HepG2 (cell line): ENCODE data around the gene SHROOM1. TPM values are rescaled to one million over a fixed set of nuclear protein-coding genes. Genes with fewer than 3 reads are reported as not detected.

Experiments used
- ATAC-seq: fragments of 200-7000 bp; cut with Tn5 transposase; 3 replicates; pipeline ENCODE4 v1.9.1; 2020; ENCODE audit warnings: mild to moderate bottlenecking, moderate library complexity
- BruUV-seq: library from RNA; stranded (reverse); fragments of 400-500 nt; replicated peaks from 2 replicates; lab custom pipeline; 2021; lab: Mats Ljungman, UMichigan
- CTCF ChIA-PET: fragments of 300-600 bp; formaldehyde crosslinking; extraction: SDS; loops from one replicate; lab custom pipeline; 2021; ENCODE audit warnings: low total read pairs, inconsistent platforms, low intra/inter-chr PET ratio; lab: Yijun Ruan, JAX
- POLR2A ChIA-PET: fragments of 350-600 bp; sonication (Branson Sonifier 250); formaldehyde crosslinking; loops from one replicate; lab custom pipeline; 2020; ENCODE audit warnings: antibody characterized with exemption, inconsistent platforms; lab: Yijun Ruan, JAX
- DNase-seq: peaks from one replicate; pipeline ENCODE4 v3.0.0-alpha.2; 2015; ENCODE audit warnings: low spot score
- FAIRE-seq: peaks from 3 replicates; lab custom pipeline; 2011; peaks lifted over from hg19 to GRCh38; lab: Jason Lieb, UNC
- H2AFZ ChIP-seq: one replicate; pipeline ENCODE4 v1.6.1; 2011; ENCODE audit warnings: low read length, inconsistent platforms
- H3K27ac ChIP-seq: fragments of 300-600 bp; 3 replicates; pipeline ENCODE4 v1.8.0; 2011; ENCODE audit warnings: mixed run types, mild to moderate bottlenecking, mixed read lengths, low read length, inconsistent platforms; ENCODE audit not compliant: insufficient read depth; ENCODE audit errors: extremely low read length
- H3K27me3 ChIP-seq, 2 experiments: fragments of 200-600 bp in 1 of 2; 2 replicates in 1 of 2; 3 replicates in 1 of 2; pipeline versions ENCODE4 v1.6.0 to v1.8.0; 2011; ENCODE audit warnings: low read length in 2 of 2, mild to moderate bottlenecking in 2 of 2, moderate library complexity in 2 of 2, inconsistent platforms in 1 of 2; ENCODE audit not compliant: insufficient read depth in 2 of 2, control insufficient read depth in 1 of 2
- H3K36me3 ChIP-seq, 2 experiments: fragments of 200-600 bp in 1 of 2; replicated peaks in 1 of 2; 2 replicates in 1 of 2; 3 replicates in 1 of 2; pipeline versions ENCODE4 v1.5.1 to v1.8.0; 2011; ENCODE audit warnings: low read length in 2 of 2, inconsistent platforms in 1 of 2; ENCODE audit not compliant: insufficient read depth in 2 of 2, control insufficient read depth in 1 of 2
- H3K4me1 ChIP-seq: 2 replicates; pipeline ENCODE4 v1.5.1; 2012; ENCODE audit warnings: low read length, inconsistent platforms; ENCODE audit not compliant: insufficient read depth
- H3K4me2 ChIP-seq: 2 replicates; pipeline ENCODE4 v1.6.0; 2011; ENCODE audit warnings: low read depth, low read length, inconsistent platforms
- H3K4me3 ChIP-seq, 3 experiments: fragments of 200-600 bp in 1 of 3; sonication (generic), shearing (Covaris generic) in 1 of 3; replicated peaks in 1 of 3; 2 replicates each; pipeline ENCODE4 v1.5.1; 2011 to 2016; ENCODE audit warnings: low read length in 3 of 3, inconsistent platforms in 2 of 3, low read depth in 2 of 3, mild to moderate bottlenecking in 2 of 3, control low read depth in 1 of 3, mixed read lengths in 1 of 3; ENCODE audit not compliant: insufficient read depth in 1 of 3
- H3K79me2 ChIP-seq: one replicate; pipeline ENCODE4 v1.6.1; 2011; ENCODE audit warnings: low read length, inconsistent platforms; ENCODE audit not compliant: insufficient read depth
- H3K9ac ChIP-seq: 2 replicates; pipeline ENCODE4 v1.6.0; 2011; ENCODE audit warnings: mild to moderate bottlenecking, low read depth, low read length, inconsistent platforms; ENCODE audit not compliant: insufficient read depth
- H3K9me3 ChIP-seq: 2 replicates; pipeline ENCODE4 v1.5.1; 2012; ENCODE audit warnings: mild to moderate bottlenecking, low read length
- H4K20me1 ChIP-seq: 2 replicates; pipeline ENCODE4 v1.6.0; 2011; ENCODE audit warnings: inconsistent platforms, mild to moderate bottlenecking, low read length, moderate library complexity; ENCODE audit not compliant: insufficient read depth
- CREM ChIP-seq, 2 experiments: sonication (generic) in 1 of 2; formaldehyde crosslinking in 1 of 2; IDR thresholded peaks; 2 replicates each; pipeline versions ENCODE4 v1.4.0 to v1.6.1; 2016 to 2020; ENCODE audit warnings: antibody characterized with exemption in 1 of 2, mild to moderate bottlenecking in 1 of 2, missing genetic modification reagents in 1 of 2
- GATAD1 ChIP-seq: IDR thresholded peaks from 2 replicates; pipeline ENCODE4 v1.6.1; 2016; ENCODE audit warnings: missing genetic modification reagents, missing compliant biosample characterization
- JARID2 ChIP-seq: sonication (generic); formaldehyde crosslinking; IDR thresholded peaks from 2 replicates; pipeline ENCODE4 v1.8.1; 2023; ENCODE audit warnings: missing genetic modification reagents, inconsistent platforms; ENCODE audit not compliant: insufficient replicate concordance
- MAFF ChIP-seq: IDR thresholded peaks from 2 replicates; pipeline ENCODE4 v1.6.1; 2011; ENCODE audit warnings: low read depth, low read length, improper control_type of control experiment
- NR1H2 ChIP-seq: sonication (generic); formaldehyde crosslinking; IDR thresholded peaks from 2 replicates; pipeline ENCODE4 v1.8.1; 2022; ENCODE audit warnings: low read depth, missing genetic modification reagents, borderline replicate concordance
- RFX1 ChIP-seq: fragments of 450-650 bp; IDR thresholded peaks from 2 replicates; pipeline ENCODE4 v1.6.1; 2017
- SMAD1 ChIP-seq: sonication (generic); formaldehyde crosslinking; IDR thresholded peaks from 2 replicates; pipeline ENCODE4 v1.4.0; 2020; ENCODE audit warnings: missing genetic modification reagents, low read depth, mild to moderate bottlenecking, borderline replicate concordance
- SP2 ChIP-seq: sonication (generic); formaldehyde crosslinking; IDR thresholded peaks from 2 replicates; pipeline ENCODE4 v1.5.1; 2020; ENCODE audit warnings: mild to moderate bottlenecking, missing genetic modification reagents
- TBP ChIP-seq: sonication (generic); formaldehyde crosslinking; IDR thresholded peaks from 2 replicates; pipeline ENCODE4 v1.5.0; 2020; ENCODE audit warnings: missing genetic modification reagents
- THAP11 ChIP-seq: IDR thresholded peaks from 2 replicates; pipeline ENCODE4 v1.6.1; 2016; ENCODE audit warnings: missing biosample characterization, missing genetic modification reagents
- ZNF598 ChIP-seq: sonication (generic); formaldehyde crosslinking; IDR thresholded peaks from 2 replicates; pipeline ENCODE4 v1.5.1; 2020; ENCODE audit warnings: mild to moderate bottlenecking, missing genetic modification reagents, borderline replicate concordance
- ZNF746 ChIP-seq: sonication (generic); formaldehyde crosslinking; IDR thresholded peaks from 2 replicates; pipeline ENCODE4 v1.8.0; 2022; ENCODE audit warnings: mild to moderate bottlenecking, missing genetic modification reagents
- WGBS: methylation state at CpG from one replicate; pipeline ENCODE4 v1.1.6; 2017; ENCODE audit warnings: low lambda C conversion rate; 5-methylcytosine and 5-hydroxymethylcytosine counted together
- in situ Hi-C: cut with HindIII; loops from 2 replicates; pipeline ENCODE4 v1.10.0; 2017; ENCODE audit warnings: low pct_unique_long_range_greater_than_20kb; ENCODE audit not compliant: extremely low pct_ligation_motif_present
- intact Hi-C: fragments of 100-400 bp; cut with micrococcal nuclease; formaldehyde crosslinking; loops from one replicate; pipeline ENCODE4 v1.10.0; 2022; ENCODE audit not compliant: unreplicated experiment
- polyA plus RNA-seq, 8 experiments: library from polyadenylated mRNA; depleted of rRNA in 3 of 8; stranded (reverse) in 7 of 8; unstranded in 1 of 8; fragments of >200 nt; fragmentation: Illumina TruSeq in 4 of 8; extraction: Trizol in 4 of 8; gene quantifications; 2 replicates each; pipeline versions ENCODE4 v1.2.1 to v1.2.3, GENCODE V29; 2011 to 2016; ENCODE audit warnings: low read depth in 4 of 8, missing spikeins in 1 of 8, mixed read lengths in 1 of 8; ENCODE audit not compliant: insufficient read depth in 1 of 8
- total RNA-seq, 5 experiments: library from RNA; depleted of rRNA; stranded (reverse); fragments of >200 nt; fragmentation: Illumina TruSeq; extraction: Trizol; gene quantifications; 2 replicates each; pipeline ENCODE4 v1.2.3, GENCODE V29; 2016; ENCODE audit warnings: low read depth in 1 of 5
- TF ChIP-seq, protein P1 (sequence below): IDR thresholded peaks from 2 replicates; pipeline ENCODE4 v1.6.1; 2016; ENCODE audit warnings: control low read depth
- TF ChIP-seq, protein P2 (sequence below): sonication (generic); formaldehyde crosslinking; IDR thresholded peaks from 2 replicates; pipeline ENCODE4 v1.8.1; 2023; ENCODE audit warnings: mild to moderate bottlenecking, inconsistent platforms, moderate library complexity, missing genetic modification reagents, borderline replicate concordance
- TF ChIP-seq, protein P3 (sequence below): sonication (generic); formaldehyde crosslinking; IDR thresholded peaks from 2 replicates; pipeline ENCODE4 v1.4.0; 2020; ENCODE audit warnings: missing genetic modification reagents, low read depth, mild to moderate bottlenecking, borderline replicate concordance

The SHROOM1 gene
- total and polyA plus RNA-seq, 2 of the 13 experiments (the other 11 are each of a cell fraction or from before 2014, with no cell fraction given) = 18.2 to 25.7 TPM

DNA sequence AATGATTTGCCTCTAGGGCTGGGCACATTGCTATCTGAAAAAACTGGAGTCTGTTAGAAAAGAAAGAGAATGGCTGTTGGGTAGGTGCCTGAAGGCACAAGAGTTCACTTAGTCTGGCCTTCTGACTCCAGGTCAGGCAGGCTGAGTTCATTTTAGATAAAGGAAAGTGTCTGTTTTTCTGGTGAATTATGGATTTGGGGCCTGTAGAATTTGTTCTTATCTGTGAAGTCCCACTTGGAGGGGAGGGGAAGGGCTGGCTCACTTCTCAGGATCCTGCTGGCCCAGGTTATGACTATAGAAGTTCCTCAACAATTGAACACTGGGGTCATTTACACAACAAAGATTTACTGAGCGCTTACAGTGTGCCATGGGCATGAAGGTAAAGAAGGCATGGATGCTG lies 41.9 kb downstream of the SHROOM1 start (continued):
- TF ChIP-seq, protein P1, sequence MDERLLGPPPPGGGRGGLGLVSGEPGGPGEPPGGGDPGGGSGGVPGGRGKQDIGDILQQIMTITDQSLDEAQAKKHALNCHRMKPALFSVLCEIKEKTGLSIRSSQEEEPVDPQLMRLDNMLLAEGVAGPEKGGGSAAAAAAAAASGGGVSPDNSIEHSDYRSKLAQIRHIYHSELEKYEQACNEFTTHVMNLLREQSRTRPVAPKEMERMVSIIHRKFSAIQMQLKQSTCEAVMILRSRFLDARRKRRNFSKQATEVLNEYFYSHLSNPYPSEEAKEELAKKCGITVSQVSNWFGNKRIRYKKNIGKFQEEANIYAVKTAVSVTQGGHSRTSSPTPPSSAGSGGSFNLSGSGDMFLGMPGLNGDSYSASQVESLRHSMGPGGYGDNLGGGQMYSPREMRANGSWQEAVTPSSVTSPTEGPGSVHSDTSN = no peak
- TF ChIP-seq THAP11 (CRISPR knock-in tag) = no peak
- no peak for TF ChIP-seq TBP (CRISPR knock-in tag)

DNA sequence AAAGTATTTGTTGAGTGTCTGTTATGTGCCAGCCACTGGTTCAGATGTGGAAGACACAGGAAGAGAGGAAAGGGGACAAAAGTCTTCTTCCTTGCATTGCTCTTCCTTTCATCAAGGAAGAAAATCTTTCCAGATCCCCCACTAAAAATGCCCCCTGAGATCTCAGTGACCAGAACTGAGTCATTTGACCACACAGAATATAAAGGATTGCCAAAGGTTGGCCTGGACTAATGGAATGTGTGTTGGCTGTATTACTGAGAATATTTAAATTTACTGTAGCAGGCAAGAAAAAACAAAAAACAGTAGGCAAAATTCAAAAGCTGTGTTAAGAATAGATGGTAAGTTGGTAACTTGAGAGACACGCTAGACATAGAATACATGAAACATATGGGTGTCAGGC lies 43.4 kb downstream of the SHROOM1 start:
- ChIA-PET POLR2A (no interaction called here), CTCF (no interaction called here)
- no peaks in the 10 kb centered on the region for H3K9me3 ChIP-seq
- peaks cover 20% of the 10 kb centered on the region; the same call in 1 of the 2 replicates for H3K4me1 ChIP-seq
- no peaks in the 10 kb centered on the region for H4K20me1 ChIP-seq
- DNase-seq (no peak), ATAC-seq (no peak), FAIRE-seq (no peak)
- no peaks in the 10 kb centered on the region for H3K27me3 ChIP-seq
- H3K4me2 ChIP-seq = no peak overlapping the region
- intact Hi-C loops = no loop called here
- BruUV-seq = no TSS peak
- no peak overlapping the region for H3K4me3 ChIP-seq
- TF ChIP-seq NR1H2 (CRISPR knock-in tag) (no peak), SP2 (CRISPR knock-in tag) (no peak), ZNF746 (no peak)
- H3K36me3 ChIP-seq = no peaks in the 10 kb centered on the region; a peak in 2 of 5 replicates
- no peaks in the 10 kb centered on the region for H3K79me2 ChIP-seq
- H2AFZ ChIP-seq = no peak overlapping the region
- in situ Hi-C loops = no loop called here
- H3K27ac ChIP-seq = no peak overlapping the region
- WGBS = 100% methylated on average over 1 of the region's 1 CpG
- H3K9ac ChIP-seq = no peak overlapping the region

DNA sequence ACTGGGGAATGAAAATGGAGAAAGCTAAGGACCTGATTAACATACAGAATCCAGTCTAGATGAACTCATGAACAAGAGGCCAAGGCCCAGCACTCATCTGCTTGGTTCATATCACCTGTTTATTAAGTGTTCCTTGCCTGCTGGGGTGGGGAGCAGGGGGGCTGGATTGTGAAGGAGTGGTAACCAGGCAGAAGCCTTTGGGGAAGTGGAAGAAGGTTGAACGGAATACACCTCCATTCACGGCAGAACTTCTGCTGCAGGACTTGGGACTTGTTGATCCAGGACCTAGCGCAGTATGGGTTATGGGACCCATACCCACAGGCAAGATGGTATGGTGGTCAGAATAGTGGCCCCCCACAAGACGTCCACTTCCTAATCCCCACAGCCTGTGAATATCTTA lies 44.6 kb downstream of the SHROOM1 start:
- BruUV-seq = no TSS peak
- FAIRE-seq = no peak
- TF ChIP-seq JARID2 (CRISPR knock-in tag) (no peak), GATAD1 (no peak), MAFF (no peak), CREM (IDR thresholded peaks at IDR 0.05) (no peak), CREM (CRISPR knock-in tag; IDR thresholded peaks at IDR 0.05) (no peak), ZNF598 (no peak), SMAD1 (CRISPR knock-in tag) (no peak), RFX1 (no peak)
- TF ChIP-seq, protein P2, sequence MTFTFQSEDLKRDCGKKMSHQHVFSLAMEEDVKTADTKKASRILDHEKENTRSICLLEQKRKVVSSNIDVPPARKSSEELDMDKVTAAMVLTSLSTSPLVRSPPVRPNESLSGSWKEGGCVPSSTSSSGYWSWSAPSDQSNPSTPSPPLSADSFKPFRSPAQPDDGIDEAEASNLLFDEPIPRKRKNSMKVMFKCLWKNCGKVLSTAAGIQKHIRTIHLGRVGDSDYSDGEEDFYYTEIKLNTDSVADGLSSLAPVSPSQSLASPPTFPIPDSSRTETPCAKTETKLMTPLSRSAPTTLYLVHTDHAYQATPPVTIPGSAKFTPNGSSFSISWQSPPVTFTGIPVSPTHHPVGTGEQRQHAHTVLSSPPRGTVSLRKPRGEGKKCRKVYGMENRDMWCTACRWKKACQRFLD (CRISPR knock-in tag) = no peak
- TF ChIP-seq, protein P3, sequence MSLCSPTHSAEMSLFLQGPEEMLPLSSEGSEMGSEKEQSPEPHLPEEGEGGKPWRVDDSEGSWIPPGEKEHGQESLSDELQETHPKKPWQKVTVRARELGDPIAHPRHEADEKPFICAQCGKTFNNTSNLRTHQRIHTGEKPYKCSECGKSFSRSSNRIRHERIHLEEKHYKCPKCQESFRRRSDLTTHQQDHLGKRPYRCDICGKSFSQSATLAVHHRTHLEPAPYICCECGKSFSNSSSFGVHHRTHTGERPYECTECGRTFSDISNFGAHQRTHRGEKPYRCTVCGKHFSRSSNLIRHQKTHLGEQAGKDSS (CRISPR knock-in tag) = no peak

More for the DNA sequence above, 44.6 kb downstream of the SHROOM1 start:
- no peaks in the 10 kb centered on the region for H3K79me2 ChIP-seq
- intact Hi-C loops (no loop called here), in situ Hi-C loops (no loop called here)
- no peak overlapping the region for H3K27ac ChIP-seq
- WGBS = 95% methylated on average over 4 of the region's 4 CpGs
- no peak for DNase-seq
- no peaks in the 10 kb centered on the region; a peak in 2 of 5 replicates for H3K36me3 ChIP-seq
- no peak for ATAC-seq
- POLR2A ChIA-PET = interaction anchor here (1.5 kb wide), 1 partner anchor 21 kb away, joined by 8 read pairs; no protein-coding TSS in a partner anchor
- no peaks in the 10 kb centered on the region for H3K9me3 ChIP-seq
- 0 out of 2 replicates have a peak, but pooled peaks cover 14% of the 10 kb centered on the region for H3K4me1 ChIP-seq
- no peak overlapping the region for H3K4me3 ChIP-seq
- H4K20me1 ChIP-seq = no peaks in the 10 kb centered on the region
- H3K4me2 ChIP-seq = no peak overlapping the region
- CTCF ChIA-PET = no interaction called here
- no peak overlapping the region for H3K9ac ChIP-seq
- H2AFZ ChIP-seq = no peak overlapping the region
- H3K27me3 ChIP-seq = no peaks in the 10 kb centered on the region
